Loucy (cell line): ENCODE results near the gene INHBC.
"Not testable (repeated sequence)": the region's sequence is repeated elsewhere in the genome, so short reads cannot be mapped to it uniquely, and the experiment has no call there.

Experiments
- CTCF ChIP-seq: fragments of 200-600 bp; sonication (generic); conservative IDR thresholded peaks from 2 replicates; pipeline ENCODE4 v1.5.1; 2014; ENCODE audit warnings: mild to moderate bottlenecking, antibody characterized with exemption, low read length
- EZH2phosphoT487 ChIP-seq: fragments of 200-600 bp; IDR thresholded peaks from 2 replicates; pipeline ENCODE4 v1.6.1; 2018; ENCODE audit warnings: antibody characterized with exemption, mild to moderate bottlenecking, moderate library complexity, borderline replicate concordance

DNA sequence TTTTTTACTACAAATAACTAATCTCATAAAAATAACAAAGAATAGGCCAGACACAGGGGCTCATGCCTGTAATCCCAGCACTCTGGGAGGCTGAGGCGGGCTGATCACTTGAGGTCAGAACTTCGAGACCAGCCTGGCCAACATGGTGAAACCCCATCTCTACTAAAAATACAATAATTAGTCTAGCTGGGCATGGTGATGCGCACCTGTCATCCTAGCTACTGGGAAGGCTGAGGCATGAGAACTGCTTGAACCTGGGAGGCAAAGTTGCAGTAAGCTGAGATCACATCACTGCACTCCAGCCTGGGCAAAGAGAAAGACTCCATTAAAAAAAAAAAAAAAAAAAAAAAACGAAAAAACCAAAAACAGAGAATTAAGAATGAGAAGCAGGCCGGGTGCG, 20.4 kb upstream of the INHBC start:
- not testable (repeated sequence) for TF ChIP-seq CTCF, EZH2phosphoT487
